ENCODE data around the gene CATSPERB. TPM values are rescaled to one million over a fixed set of nuclear protein-coding genes. Genes with fewer than 3 reads are reported as not detected.

Gene CATSPERB
- total RNA-seq, 4 donors from 2014 or later, result 0.11 to 2.9 (median 0.91) TPM

DNA sequence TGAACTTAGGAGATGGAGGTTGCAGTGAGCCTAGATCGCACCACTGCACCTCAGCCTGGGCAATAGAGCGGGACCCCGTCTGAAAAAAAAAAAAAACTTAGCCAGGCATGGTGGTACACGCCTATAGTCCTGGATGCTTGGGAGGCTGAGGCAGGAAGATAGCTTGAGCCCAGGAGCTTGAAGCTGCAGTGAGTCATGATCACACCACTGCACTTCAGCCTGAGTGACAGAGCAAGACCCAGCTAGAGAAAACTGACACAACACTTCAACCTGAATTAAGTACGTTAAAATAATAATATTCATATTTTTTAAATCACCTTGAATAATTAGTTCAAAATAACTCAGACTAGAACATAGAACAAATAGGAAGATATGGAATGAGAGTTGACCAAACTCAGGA, 5.7 kb upstream of the CATSPERB start:
- peaks cover 0 to 8% (median 3%) of the 10 kb centered on the region in 4 donors for H3K4me1 ChIP-seq
- H3K9me3 ChIP-seq, result no peaks in the 10 kb centered on the region
- H3K27me3 ChIP-seq, result no peaks in the 10 kb centered on the region
- DNase-seq (ENCODE audit: extremely low spot score), result no peak
- intact Hi-C loops (cut with DNase I), result no loop called here
- WGBS, result 92% methylated on average over 5 of the region's 5 CpGs
- no peak overlapping the region for H3K27ac ChIP-seq (replicated peaks in 1 of 4)
- H3K36me3 ChIP-seq, result no peaks in the 10 kb centered on the region
- TF ChIP-seq POLR2AphosphoS5 (IDR thresholded peaks at IDR 0.05) (no peak), EP300 (IDR thresholded peaks at IDR 0.05) (no peak), CTCF (IDR thresholded peaks at IDR 0.05) (no peak), POLR2A (IDR thresholded peaks at IDR 0.05; ENCODE audit: low read depth) (no peak)
- no peak overlapping the region for H3K4me3 ChIP-seq

- intact Hi-C loops (cut with DNase I), result no loop called here
- DNase-seq (ENCODE audit: extremely low spot score), result no peak
- H3K27ac ChIP-seq (replicated peaks in 1 of 4), result no peak overlapping the region
- peaks cover 0 to 14% (median 4%) of the 10 kb centered on the region in 4 donors for H3K4me1 ChIP-seq
- no peaks in the 10 kb centered on the region for H3K27me3 ChIP-seq
- no peak for TF ChIP-seq POLR2A (IDR thresholded peaks at IDR 0.05; ENCODE audit: low read depth)
- no peak for TF ChIP-seq EP300 (IDR thresholded peaks at IDR 0.05)
- TF ChIP-seq POLR2AphosphoS5 (IDR thresholded peaks at IDR 0.05), result no peak
- no peak for TF ChIP-seq CTCF (IDR thresholded peaks at IDR 0.05)
- H3K36me3 ChIP-seq, result no peaks in the 10 kb centered on the region
- H3K9me3 ChIP-seq, result no peaks in the 10 kb centered on the region
- WGBS, result 27% methylated on average over 2 of the region's 2 CpGs
- H3K4me3 ChIP-seq, result no peak overlapping the region
Observed at GRCh38 chr14:91732859-91733477, 1.1 kb upstream of the CATSPERB start.

DNA sequence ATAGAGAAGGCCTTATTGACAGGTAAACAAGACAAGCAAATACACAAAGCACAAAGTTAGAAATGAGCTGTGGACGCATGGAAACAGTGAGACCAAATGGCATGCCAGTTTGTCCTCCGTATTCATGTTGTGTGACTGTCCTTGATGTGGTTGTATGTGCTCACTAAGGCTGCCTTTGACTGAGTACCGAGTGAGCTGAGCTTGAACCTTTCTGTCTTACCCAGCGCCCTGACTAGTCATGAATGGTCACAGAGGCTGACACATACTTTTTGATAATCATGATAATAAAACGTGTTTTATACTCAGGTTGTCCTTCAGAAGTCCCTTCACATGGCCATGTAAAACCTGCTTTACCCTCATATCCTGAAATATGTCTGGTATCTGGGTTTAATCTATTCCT, 553 bp upstream of the CATSPERB start:
- Histone ChIP-seq H3K36me3 (no peaks in the 10 kb centered on the region), H3K4me1 (peaks cover 0 to 16% (median 4%) of the 10 kb centered on the region in 4 donors), H3K27me3 (no peaks in the 10 kb centered on the region), H3K27ac (replicated peaks in 1 of 4) (no peak overlapping the region), H3K9me3 (no peaks in the 10 kb centered on the region), H3K4me3 (no peak overlapping the region)
- TF ChIP-seq EP300 (IDR thresholded peaks at IDR 0.05) (no peak), POLR2AphosphoS5 (IDR thresholded peaks at IDR 0.05) (no peak), CTCF (IDR thresholded peaks at IDR 0.05) (no peak), POLR2A (IDR thresholded peaks at IDR 0.05; ENCODE audit: low read depth) (no peak)
- intact Hi-C loops (cut with DNase I), result no loop called here
- 76% methylated on average over 5 of the region's 5 CpGs for WGBS
- DNase-seq (ENCODE audit: extremely low spot score), result no peak

DNA sequence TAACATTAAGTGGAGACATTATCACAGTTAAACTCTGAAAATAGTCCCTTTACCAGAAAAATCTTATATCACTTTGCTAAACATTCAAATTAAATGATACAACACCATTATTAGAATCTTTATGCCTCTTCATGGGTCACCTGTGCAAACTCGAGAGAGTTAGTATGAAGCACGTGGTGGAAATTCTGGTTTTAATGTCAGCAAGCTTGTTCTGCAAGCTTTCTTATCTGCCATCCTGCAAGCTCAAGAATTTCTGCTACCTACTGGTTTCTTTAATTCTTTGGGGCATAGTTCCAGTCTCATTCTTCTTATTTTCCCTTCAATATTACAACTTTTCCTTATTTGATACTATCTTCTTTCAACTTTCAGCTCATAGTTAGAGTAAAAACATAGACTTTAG, 868 bp downstream of the CATSPERB start:
- WGBS, result 80% methylated on average over 2 of the region's 2 CpGs
- H3K4me3 ChIP-seq, result no peak overlapping the region
- H3K27ac ChIP-seq (replicated peaks in 1 of 4), result no peak overlapping the region
- DNase-seq (ENCODE audit: extremely low spot score), result no peak
- H3K4me1 ChIP-seq, result peaks cover 0 to 30% (median 16%) of the 10 kb centered on the region in 4 donors
- intact Hi-C loops (cut with DNase I), result no loop called here
- TF ChIP-seq EP300 (IDR thresholded peaks at IDR 0.05) (no peak), POLR2A (IDR thresholded peaks at IDR 0.05; ENCODE audit: low read depth) (no peak), POLR2AphosphoS5 (IDR thresholded peaks at IDR 0.05) (no peak), CTCF (IDR thresholded peaks at IDR 0.05) (no peak)
- H3K27me3 ChIP-seq, result no peaks in the 10 kb centered on the region
- H3K9me3 ChIP-seq, result no peaks in the 10 kb centered on the region
- H3K36me3 ChIP-seq, result no peaks in the 10 kb centered on the region

DNA sequence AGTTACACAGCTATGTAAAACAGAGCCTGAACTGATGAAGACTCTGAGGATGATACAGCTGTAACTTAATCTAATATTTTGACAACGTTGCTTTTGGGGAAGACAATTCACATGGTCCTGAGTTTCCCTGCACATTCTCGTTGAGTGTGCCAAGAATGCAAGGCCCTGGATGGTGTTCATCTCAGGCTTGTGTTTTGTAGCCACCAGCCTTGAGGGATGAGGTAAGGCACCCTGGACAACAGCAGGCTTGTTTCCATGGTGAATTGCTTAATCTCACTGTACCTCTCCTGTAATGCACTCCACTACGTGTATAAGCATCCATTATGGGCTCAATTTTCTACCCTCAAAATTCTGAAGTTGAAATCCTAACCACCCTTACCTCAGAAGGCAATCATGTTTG, 2.1 kb downstream of the CATSPERB start:
- no peak for DNase-seq (ENCODE audit: extremely low spot score)
- Histone ChIP-seq H3K36me3 (no peaks in the 10 kb centered on the region), H3K27me3 (no peaks in the 10 kb centered on the region), H3K9me3 (no peaks in the 10 kb centered on the region), H3K27ac (replicated peaks in 1 of 4) (no peak overlapping the region), H3K4me1 (peaks cover 0 to 31% (median 16%) of the 10 kb centered on the region in 4 donors), H3K4me3 (no peak overlapping the region)
- 39% methylated on average over 3 of the region's 3 CpGs for WGBS
- TF ChIP-seq POLR2A (IDR thresholded peaks at IDR 0.05; ENCODE audit: low read depth) (no peak), POLR2AphosphoS5 (IDR thresholded peaks at IDR 0.05) (no peak), CTCF (IDR thresholded peaks at IDR 0.05) (no peak), EP300 (IDR thresholded peaks at IDR 0.05) (no peak)
- intact Hi-C loops (cut with DNase I), result no loop called here

Data from esophagus muscularis mucosa (tissue), 4 donors.